ENCODE data around the gene EDEM3. TPM values are rescaled to one million over a fixed set of nuclear protein-coding genes. Genes with fewer than 3 reads are reported as not detected.
A peak's percentile ranks its signal among the peaks of the same experiment; 100 is the strongest.

Gene EDEM3, protein sequence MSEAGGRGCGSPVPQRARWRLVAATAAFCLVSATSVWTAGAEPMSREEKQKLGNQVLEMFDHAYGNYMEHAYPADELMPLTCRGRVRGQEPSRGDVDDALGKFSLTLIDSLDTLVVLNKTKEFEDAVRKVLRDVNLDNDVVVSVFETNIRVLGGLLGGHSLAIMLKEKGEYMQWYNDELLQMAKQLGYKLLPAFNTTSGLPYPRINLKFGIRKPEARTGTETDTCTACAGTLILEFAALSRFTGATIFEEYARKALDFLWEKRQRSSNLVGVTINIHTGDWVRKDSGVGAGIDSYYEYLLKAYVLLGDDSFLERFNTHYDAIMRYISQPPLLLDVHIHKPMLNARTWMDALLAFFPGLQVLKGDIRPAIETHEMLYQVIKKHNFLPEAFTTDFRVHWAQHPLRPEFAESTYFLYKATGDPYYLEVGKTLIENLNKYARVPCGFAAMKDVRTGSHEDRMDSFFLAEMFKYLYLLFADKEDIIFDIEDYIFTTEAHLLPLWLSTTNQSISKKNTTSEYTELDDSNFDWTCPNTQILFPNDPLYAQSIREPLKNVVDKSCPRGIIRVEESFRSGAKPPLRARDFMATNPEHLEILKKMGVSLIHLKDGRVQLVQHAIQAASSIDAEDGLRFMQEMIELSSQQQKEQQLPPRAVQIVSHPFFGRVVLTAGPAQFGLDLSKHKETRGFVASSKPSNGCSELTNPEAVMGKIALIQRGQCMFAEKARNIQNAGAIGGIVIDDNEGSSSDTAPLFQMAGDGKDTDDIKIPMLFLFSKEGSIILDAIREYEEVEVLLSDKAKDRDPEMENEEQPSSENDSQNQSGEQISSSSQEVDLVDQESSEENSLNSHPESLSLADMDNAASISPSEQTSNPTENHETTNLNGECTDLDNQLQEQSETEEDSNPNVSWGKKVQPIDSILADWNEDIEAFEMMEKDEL
- total RNA-seq (2022) (41.9 and 44.5 TPM in 2 replicates), Bru-seq, nascent RNA (percentile 83 among the genes with signal in this experiment), BruChase-seq, experiment 1, labeled RNA remaining after a 6-hour chase (percentile 87 among the genes with signal in this experiment), BruChase-seq, experiment 2, labeled RNA remaining after a 2-hour chase (percentile 82 among the genes with signal in this experiment)
- long read RNA-seq, full-length matches to known transcripts, result 22 of 38 reads
- long read RNA-seq, partial matches to known transcripts, result 5 of 38 reads
- long read RNA-seq, other reads (novel, unspliced or antisense), result 11 of 38 reads

DNA sequence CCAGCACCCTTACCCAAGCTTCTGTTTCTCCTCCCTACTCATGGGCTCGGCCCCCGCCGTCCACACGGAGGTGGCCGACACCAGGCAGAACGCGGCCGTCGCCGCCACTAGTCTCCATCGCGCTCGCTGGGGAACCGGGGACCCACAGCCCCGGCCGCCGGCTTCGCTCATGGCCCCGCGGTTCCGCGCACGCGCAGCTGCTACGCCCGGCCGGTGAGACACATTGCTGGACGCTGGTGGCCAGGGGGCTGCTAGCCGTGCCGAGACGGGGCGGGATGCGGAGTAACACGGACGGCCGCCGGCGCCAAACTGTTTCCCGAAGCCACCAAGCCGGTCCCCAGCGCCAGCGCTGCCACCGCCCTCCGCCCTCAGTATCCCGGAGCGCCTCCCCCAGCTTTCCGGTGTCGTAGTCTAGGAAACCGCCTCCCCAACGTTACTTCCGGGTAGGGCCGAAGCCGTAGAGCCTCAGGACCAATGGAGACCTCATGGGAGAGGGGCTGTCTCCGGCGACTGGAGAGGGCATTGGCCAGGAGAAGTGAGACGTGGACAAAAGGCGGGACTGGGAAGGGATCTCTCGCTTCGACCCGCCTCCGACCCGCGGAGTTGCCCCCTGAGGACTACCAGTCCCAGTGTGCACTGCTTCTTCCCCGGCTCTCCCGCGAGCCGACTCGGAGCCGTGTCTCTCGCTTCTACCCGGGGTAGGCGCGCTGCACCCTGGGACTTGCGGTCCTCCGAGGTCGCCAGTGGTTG, at the start of gene EDEM3:
Gene EDEM3 (minus strand): TSS at position 383 of the 750 bp plus-strand sequence. CDS start 212 bp downstream, at position 171.
- Mint-ChIP-seq H3K27ac (ENCODE audit: unreplicated experiment) (peak within 1 kb of the TSS; percentile 73), H3K9me3 (ENCODE audit: low read depth, unreplicated experiment) (no peaks in the 10 kb centered on the region), H3K36me3 (ENCODE audit: insufficient read depth, unreplicated experiment) (peaks cover 32% of the 10 kb centered on the region), H3K4me1 (ENCODE audit: low read depth, unreplicated experiment) (peaks cover 13% of the 10 kb centered on the region), H3K4me3 (ENCODE audit: low read depth, unreplicated experiment) (peak within 1 kb of the TSS; percentile 100), H3K27me3 (ENCODE audit: unreplicated experiment) (no peaks in the 10 kb centered on the region)
- TF ChIP-seq, protein P1, sequence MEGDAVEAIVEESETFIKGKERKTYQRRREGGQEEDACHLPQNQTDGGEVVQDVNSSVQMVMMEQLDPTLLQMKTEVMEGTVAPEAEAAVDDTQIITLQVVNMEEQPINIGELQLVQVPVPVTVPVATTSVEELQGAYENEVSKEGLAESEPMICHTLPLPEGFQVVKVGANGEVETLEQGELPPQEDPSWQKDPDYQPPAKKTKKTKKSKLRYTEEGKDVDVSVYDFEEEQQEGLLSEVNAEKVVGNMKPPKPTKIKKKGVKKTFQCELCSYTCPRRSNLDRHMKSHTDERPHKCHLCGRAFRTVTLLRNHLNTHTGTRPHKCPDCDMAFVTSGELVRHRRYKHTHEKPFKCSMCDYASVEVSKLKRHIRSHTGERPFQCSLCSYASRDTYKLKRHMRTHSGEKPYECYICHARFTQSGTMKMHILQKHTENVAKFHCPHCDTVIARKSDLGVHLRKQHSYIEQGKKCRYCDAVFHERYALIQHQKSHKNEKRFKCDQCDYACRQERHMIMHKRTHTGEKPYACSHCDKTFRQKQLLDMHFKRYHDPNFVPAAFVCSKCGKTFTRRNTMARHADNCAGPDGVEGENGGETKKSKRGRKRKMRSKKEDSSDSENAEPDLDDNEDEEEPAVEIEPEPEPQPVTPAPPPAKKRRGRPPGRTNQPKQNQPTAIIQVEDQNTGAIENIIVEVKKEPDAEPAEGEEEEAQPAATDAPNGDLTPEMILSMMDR (IDR thresholded peaks at IDR 0.05; ENCODE audit: unreplicated experiment), result no peak
- no TSS peak for BruUV-seq (replicated peaks)
- intact Hi-C loops (cut with micrococcal nuclease; ENCODE audit: unreplicated experiment), result loop anchor here (2.0 kb wide), 2 partner anchors 38 to 220 kb away; partner anchors contain the start of gene NIBAN1
- CTCF ChIA-PET, result interaction anchor here (0.5 to 1.1 kb wide), 3 partner anchors 51 to 225 kb away, joined by 3 to 7 read pairs (median 3); no protein-coding TSS in a partner anchor
- DNase-seq, result peak; percentile 99

DNA sequence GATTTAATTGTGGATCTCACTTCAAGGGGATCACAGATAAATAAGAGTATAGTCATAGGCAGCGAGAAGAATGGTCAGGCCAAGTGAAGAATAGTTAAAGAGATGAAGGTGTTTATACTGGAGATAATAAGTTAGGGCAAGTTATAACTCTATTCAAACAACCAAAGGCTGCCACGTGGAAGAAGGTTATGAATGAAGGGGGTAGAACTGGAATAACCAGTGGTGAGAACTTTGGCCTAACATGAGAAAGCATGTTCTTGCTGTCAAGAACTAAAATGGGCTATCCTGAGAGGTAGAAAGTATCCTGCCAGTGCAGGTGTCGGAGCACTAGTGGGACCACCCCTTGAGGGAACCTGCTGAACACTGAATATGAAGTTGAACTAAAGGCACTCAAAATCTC, 49.6 kb upstream of the EDEM3 start:
- CTCF ChIA-PET, result interaction anchor here (0.9 kb wide), 1 partner anchor 10 kb away, joined by 3 read pairs; no protein-coding TSS in a partner anchor
- no peaks in the 10 kb centered on the region for H3K27me3 Mint-ChIP-seq (ENCODE audit: unreplicated experiment)
- DNase-seq, result no peak
- intact Hi-C loops (cut with micrococcal nuclease; ENCODE audit: unreplicated experiment), result loop anchor here (2.0 to 5.0 kb wide), 2 partner anchors 367 to 873 kb away; no protein-coding TSS in a partner anchor
- no peaks in the 10 kb centered on the region for H3K36me3 Mint-ChIP-seq (ENCODE audit: insufficient read depth, unreplicated experiment)
- no peak overlapping the region for H3K27ac Mint-ChIP-seq (ENCODE audit: unreplicated experiment)
- no TSS peak for BruUV-seq (replicated peaks)
- peaks cover 9% of the 10 kb centered on the region for H3K4me1 Mint-ChIP-seq (ENCODE audit: low read depth, unreplicated experiment)
- no peaks in the 10 kb centered on the region for H3K9me3 Mint-ChIP-seq (ENCODE audit: low read depth, unreplicated experiment)
- TF ChIP-seq, protein P1 (IDR thresholded peaks at IDR 0.05; ENCODE audit: unreplicated experiment), result no peak
- H3K4me3 Mint-ChIP-seq (ENCODE audit: low read depth, unreplicated experiment), result no peak overlapping the region

DNA sequence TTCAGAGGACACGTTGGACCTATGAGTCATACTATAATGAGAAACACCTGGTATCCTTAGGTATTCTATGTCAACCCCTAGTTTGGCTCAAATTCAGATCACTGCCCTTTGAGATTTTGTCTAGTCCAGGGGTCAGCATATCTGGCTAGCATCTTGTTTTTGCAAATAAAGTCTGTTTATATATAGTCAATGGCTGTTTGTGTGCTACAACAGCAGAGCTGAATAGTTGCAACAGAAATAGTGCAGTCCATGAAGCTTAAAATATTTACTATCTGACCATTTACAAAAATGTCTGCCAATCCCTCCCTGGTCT, 48.5 kb upstream of the EDEM3 start:
- Mint-ChIP-seq H3K9me3 (ENCODE audit: low read depth, unreplicated experiment) (no peaks in the 10 kb centered on the region), H3K4me3 (ENCODE audit: low read depth, unreplicated experiment) (no peak overlapping the region), H3K27me3 (ENCODE audit: unreplicated experiment) (no peaks in the 10 kb centered on the region), H3K36me3 (ENCODE audit: insufficient read depth, unreplicated experiment) (no peaks in the 10 kb centered on the region), H3K27ac (ENCODE audit: unreplicated experiment) (no peak overlapping the region), H3K4me1 (ENCODE audit: low read depth, unreplicated experiment) (peaks cover 9% of the 10 kb centered on the region)
- no peak for DNase-seq
- TF ChIP-seq, protein P1 (IDR thresholded peaks at IDR 0.05; ENCODE audit: unreplicated experiment), result no peak
- CTCF ChIA-PET, result no interaction called here
- intact Hi-C loops (cut with micrococcal nuclease; ENCODE audit: unreplicated experiment), result loop anchor here (5.0 kb wide), 1 partner anchor 874 kb away; no protein-coding TSS in a partner anchor
- BruUV-seq (replicated peaks), result no TSS peak
